Measurements from ENCODE around the gene FOXN3. TPM values are rescaled to one million over a fixed set of nuclear protein-coding genes. Genes with fewer than 3 reads are reported as not detected.

The FOXN3 gene
- total RNA-seq, 2 donors from 2014 or later: 46.8 to 72.6 TPM

GRCh38 chr14:89366864-89367778 lies 49.9 kb downstream of the FOXN3 start:
- peaks cover 13% of the 10 kb centered on the region for H3K4me1 ChIP-seq
- H3K27me3 ChIP-seq: no peaks in the 10 kb centered on the region
- H3K9ac ChIP-seq (ENCODE audit: low read depth in 2 of 2, low read length in 2 of 2): peak overlapping the region in 1 of 2 donors; percentile 59
- no peak overlapping the region for H3K4me3 ChIP-seq
- H3K36me3 ChIP-seq: no peaks in the 10 kb centered on the region
- intact Hi-C loops (cut with DNase I): no loop called here
- no peaks in the 10 kb centered on the region for H3K9me3 ChIP-seq
- DNase-seq: peak; percentile 29
- TF ChIP-seq CTCF (IDR thresholded peaks at IDR 0.05): no peak
- H3K27ac ChIP-seq: peak overlapping the region; percentile 2

DNA sequence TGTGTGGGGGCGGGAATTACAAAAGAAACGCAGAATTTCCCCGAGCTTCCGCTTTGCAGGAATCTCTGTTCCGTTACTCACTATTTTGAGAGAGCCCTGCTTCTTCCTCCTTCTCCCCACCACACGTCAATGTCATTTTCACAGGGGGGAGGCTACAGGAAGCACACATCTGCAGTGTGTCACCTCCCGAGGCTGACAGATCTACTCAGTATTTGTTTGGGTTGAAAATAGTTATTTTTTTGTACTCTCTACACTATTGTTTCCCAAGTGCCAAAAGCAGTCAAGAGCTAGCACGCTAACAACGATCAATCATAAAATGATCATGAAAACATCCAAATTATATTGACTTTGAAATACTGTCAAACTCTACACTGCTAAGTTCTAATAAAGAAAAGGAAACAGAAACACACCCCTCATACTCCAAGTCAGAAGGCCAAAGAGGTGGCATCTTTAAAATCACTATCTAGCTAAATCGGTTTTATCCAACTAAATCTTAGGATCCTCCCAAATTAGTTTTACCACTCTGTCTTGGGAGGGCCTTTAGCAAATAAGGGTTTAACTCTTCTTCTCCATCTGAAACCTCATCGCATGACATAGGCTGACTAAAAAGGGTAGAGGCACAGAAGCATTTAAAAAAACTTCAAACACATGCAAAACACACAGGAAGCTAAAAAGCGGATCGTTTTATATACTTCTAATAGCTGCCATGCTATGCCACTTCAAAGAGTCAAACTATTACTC lies 51.8 kb downstream of the FOXN3 start:
- Histone ChIP-seq H3K9ac (ENCODE audit: low read depth in 2 of 2, low read length in 2 of 2) (peak overlapping the region in 1 of 2 donors; percentile 1), H3K4me1 (peaks cover 13% of the 10 kb centered on the region)
- intact Hi-C loops (cut with DNase I): no loop called here

GRCh38 chr14:89364316-89364715 lies 52.7 kb downstream of the FOXN3 start:
- H3K27me3 ChIP-seq: no peaks in the 10 kb centered on the region
- H3K27ac ChIP-seq: peak overlapping the region; percentile 2
- H3K9ac ChIP-seq (ENCODE audit: low read depth in 2 of 2, low read length in 2 of 2): no peak overlapping the region
- no peak for TF ChIP-seq CTCF (IDR thresholded peaks at IDR 0.05)
- no peak overlapping the region for H3K4me3 ChIP-seq
- no peaks in the 10 kb centered on the region for H3K9me3 ChIP-seq
- intact Hi-C loops (cut with DNase I): no loop called here
- DNase-seq: peak; percentile 20
- no peaks in the 10 kb centered on the region for H3K36me3 ChIP-seq
- H3K4me1 ChIP-seq: peaks cover 13% of the 10 kb centered on the region

More for the DNA sequence above, 51.8 kb downstream of the FOXN3 start:
- H3K9me3 ChIP-seq: no peaks in the 10 kb centered on the region
- no peaks in the 10 kb centered on the region for H3K36me3 ChIP-seq
- no peak for TF ChIP-seq CTCF (IDR thresholded peaks at IDR 0.05)
- H3K27me3 ChIP-seq: no peaks in the 10 kb centered on the region
- peak overlapping the region; percentile 2 for H3K27ac ChIP-seq
- H3K4me3 ChIP-seq: no peak overlapping the region
- peak; percentile 42 for DNase-seq

DNA sequence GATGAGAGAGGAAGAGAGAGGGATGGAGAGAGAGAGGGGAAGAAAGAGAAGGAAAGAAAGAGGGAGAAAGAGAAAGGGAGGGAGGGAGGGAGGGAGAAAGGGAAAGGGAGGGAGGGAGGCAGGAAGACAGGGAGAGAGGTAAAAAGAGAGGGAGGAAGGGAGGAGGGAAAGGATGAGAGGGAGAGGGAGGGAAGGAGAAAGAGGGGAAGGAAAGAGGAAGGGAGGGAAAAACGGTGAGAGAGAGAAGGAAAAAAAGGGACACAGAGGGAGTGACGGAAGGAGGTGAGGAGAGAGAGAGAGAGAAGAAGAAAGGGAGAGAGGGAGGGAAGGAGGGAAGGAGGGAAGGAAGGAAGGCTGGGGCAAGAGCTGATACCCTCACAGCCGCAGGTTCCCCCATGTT lies 56.8 kb downstream of the FOXN3 start:
- Histone ChIP-seq H3K4me3 (no peak overlapping the region), H3K27ac (no peak overlapping the region)
- no peak for TF ChIP-seq CTCF (IDR thresholded peaks at IDR 0.05)

DNA sequence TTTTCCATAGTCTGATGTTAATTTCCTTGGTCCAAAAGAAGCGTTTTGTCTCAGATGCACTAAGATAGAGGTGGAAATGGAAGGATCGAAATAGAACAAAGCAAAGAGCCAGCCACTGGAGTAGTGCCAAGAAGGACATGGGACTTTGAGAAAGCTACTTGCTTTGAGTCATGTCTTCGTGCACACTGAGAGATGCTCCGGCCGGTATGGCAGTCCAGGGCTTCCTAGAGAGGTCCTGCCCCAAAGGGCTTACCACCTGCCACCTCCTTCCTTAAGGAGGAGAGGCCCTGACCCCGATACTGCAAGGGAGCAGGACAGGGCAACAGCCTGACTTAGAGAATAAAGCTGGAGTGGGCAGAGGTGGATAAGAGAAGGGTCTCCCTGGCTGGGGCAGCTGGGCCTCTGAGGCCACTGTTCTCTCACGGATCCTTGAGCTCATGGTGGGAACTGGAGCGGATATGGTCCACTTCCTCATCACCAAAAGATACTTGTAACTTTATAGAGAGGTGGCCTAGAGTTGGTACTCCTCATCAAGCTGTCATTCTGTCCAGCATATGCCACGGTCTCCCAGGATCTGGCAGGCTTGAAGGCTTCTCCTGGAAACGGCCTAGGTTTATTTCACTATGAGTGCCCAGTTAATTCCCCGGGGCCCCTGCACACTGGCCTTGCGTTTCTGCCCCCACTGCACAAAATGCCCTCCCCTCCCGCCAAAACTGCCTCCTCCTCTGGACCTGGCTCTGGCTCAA lies 57.4 kb downstream of the FOXN3 start:
- H3K9ac ChIP-seq (ENCODE audit: low read depth in 2 of 2, low read length in 2 of 2): no peak overlapping the region
- no peaks in the 10 kb centered on the region for H3K9me3 ChIP-seq
- H3K4me1 ChIP-seq: peaks cover 7% of the 10 kb centered on the region
- intact Hi-C loops (cut with DNase I): no loop called here
- H3K4me3 ChIP-seq: no peak overlapping the region
- no peak overlapping the region for H3K27ac ChIP-seq
- TF ChIP-seq CTCF (IDR thresholded peaks at IDR 0.05): no peak
- H3K36me3 ChIP-seq: no peaks in the 10 kb centered on the region
- DNase-seq: peak; percentile 19
- H3K27me3 ChIP-seq: no peaks in the 10 kb centered on the region

More for the DNA sequence above, 56.8 kb downstream of the FOXN3 start:
- DNase-seq: no peak
- no peak overlapping the region for H3K9ac ChIP-seq (ENCODE audit: low read depth in 2 of 2, low read length in 2 of 2)
- peaks cover 7% of the 10 kb centered on the region for H3K4me1 ChIP-seq
- no peaks in the 10 kb centered on the region for H3K9me3 ChIP-seq
- H3K27me3 ChIP-seq: no peaks in the 10 kb centered on the region
- no peaks in the 10 kb centered on the region for H3K36me3 ChIP-seq
- intact Hi-C loops (cut with DNase I): no loop called here

Measured in colonic mucosa (tissue), 4 donors.